Liver (tissue), 3 donors: ENCODE measurements around the gene TTLL5.

Experiments used
- ATF3 ChIP-seq: IDR thresholded peaks from 2 replicates; pipeline ENCODE4 v1.6.1; 2016; ENCODE audit warnings: antibody characterized with exemption
- CTCF ChIP-seq: fragments of 150-350 bp; IDR thresholded peaks from 2 replicates; pipeline ENCODE4 v1.5.1; 2017; ENCODE audit warnings: improper control_type of control experiment, low read depth, low read length; ENCODE audit not compliant: missing input control
- EGR1 ChIP-seq, 2 donors: IDR thresholded peaks; 2 replicates each; pipeline ENCODE4 v1.6.1; 2016 to 2018; ENCODE audit warnings: antibody characterized with exemption in 2 of 2, low read depth in 2 of 2
- FOXA1 ChIP-seq: IDR thresholded peaks from 2 replicates; pipeline ENCODE4 v1.6.1; 2016; ENCODE audit warnings: antibody characterized with exemption
- GABPA ChIP-seq, 2 donors: IDR thresholded peaks in 1 of 2; conservative IDR thresholded peaks in 1 of 2; 2 replicates each; pipeline ENCODE4 v1.6.1; 2016; ENCODE audit warnings: antibody characterized with exemption in 2 of 2, mild to moderate bottlenecking in 1 of 2, moderate library complexity in 1 of 2
- HNF4A ChIP-seq, 2 donors: conservative IDR thresholded peaks; 2 replicates each; pipeline ENCODE4 v1.6.1; 2016; ENCODE audit warnings: antibody characterized with exemption in 2 of 2, mild to moderate bottlenecking in 2 of 2
- JUND ChIP-seq, 2 donors: IDR thresholded peaks; 2 replicates each; pipeline ENCODE4 v1.6.1; 2016; ENCODE audit warnings: antibody characterized with exemption in 2 of 2
- MAX ChIP-seq: IDR thresholded peaks from 2 replicates; pipeline ENCODE4 v1.6.1; 2016; ENCODE audit warnings: antibody characterized with exemption
- TAF1 ChIP-seq: conservative IDR thresholded peaks from 2 replicates; pipeline ENCODE4 v1.6.1; 2016; ENCODE audit warnings: antibody characterized with exemption, mild to moderate bottlenecking
- TF ChIP-seq, protein P1 (sequence below): IDR thresholded peaks from 2 replicates; pipeline ENCODE4 v1.6.1; 2016; ENCODE audit warnings: antibody characterized with exemption
- donor health status: healthy.
- donor health status: healthy.

GRCh38 chr14:75667099-75667765, 6.2 kb downstream of the TTLL5 start:
- TF ChIP-seq CTCF (no peak), FOXA1 (no peak), MAX (no peak), TAF1 (no peak), GABPA (IDR thresholded peaks at IDR 0.05 in 1 of 2, conservative IDR thresholded peaks at IDR 0.05 in 1 of 2) (no peak), HNF4A (conservative IDR thresholded peaks at IDR 0.05) (no peak), JUND (IDR thresholded peaks at IDR 0.05) (no peak), ATF3 (no peak), EGR1 (IDR thresholded peaks at IDR 0.05; ENCODE audit: low read depth in 2 of 2) (no peak)
- TF ChIP-seq, protein P1, sequence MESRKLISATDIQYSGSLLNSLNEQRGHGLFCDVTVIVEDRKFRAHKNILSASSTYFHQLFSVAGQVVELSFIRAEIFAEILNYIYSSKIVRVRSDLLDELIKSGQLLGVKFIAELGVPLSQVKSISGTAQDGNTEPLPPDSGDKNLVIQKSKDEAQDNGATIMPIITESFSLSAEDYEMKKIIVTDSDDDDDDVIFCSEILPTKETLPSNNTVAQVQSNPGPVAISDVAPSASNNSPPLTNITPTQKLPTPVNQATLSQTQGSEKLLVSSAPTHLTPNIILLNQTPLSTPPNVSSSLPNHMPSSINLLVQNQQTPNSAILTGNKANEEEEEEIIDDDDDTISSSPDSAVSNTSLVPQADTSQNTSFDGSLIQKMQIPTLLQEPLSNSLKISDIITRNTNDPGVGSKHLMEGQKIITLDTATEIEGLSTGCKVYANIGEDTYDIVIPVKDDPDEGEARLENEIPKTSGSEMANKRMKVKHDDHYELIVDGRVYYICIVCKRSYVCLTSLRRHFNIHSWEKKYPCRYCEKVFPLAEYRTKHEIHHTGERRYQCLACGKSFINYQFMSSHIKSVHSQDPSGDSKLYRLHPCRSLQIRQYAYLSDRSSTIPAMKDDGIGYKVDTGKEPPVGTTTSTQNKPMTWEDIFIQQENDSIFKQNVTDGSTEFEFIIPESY = no peak
